ENCODE data around the gene CEACAM5. TPM values are rescaled to one million over a fixed set of nuclear protein-coding genes. Genes with fewer than 3 reads are reported as not detected.

Gene CEACAM5
- polyA plus RNA-seq, 4 donors: 0.04 to 0.40 (median 0.07) TPM

Other genes with a start within 250 kb of the CEACAM5 start
- 1 to 10 TPM in 2 of 4 donors, under 1 TPM in 2; 0.80 to 2.1 (median 1.3) TPM for gene CEACAM21, start 132.5 kb upstream of the CEACAM5 start, polyA plus RNA-seq (ENCODE audit: insufficient read length in 4 of 4)
- under 1 TPM in 1 of 4 donors, not detected in 3; 0.16 TPM for gene CEACAM4, start 81.6 kb upstream of the CEACAM5 start, polyA plus RNA-seq (ENCODE audit: insufficient read length in 4 of 4)
- not detected for gene CEACAM7, start 20.4 kb upstream of the CEACAM5 start, polyA plus RNA-seq (ENCODE audit: insufficient read length in 4 of 4)
- gene CEACAM6, start 46.9 kb downstream of the CEACAM5 start, polyA plus RNA-seq (ENCODE audit: insufficient read length in 4 of 4): under 1 TPM; 0.12 to 0.34 (median 0.14) TPM
- under 1 TPM in 1 of 4 donors, not detected in 3; 0.06 TPM for gene CEACAM3, start 88.0 kb downstream of the CEACAM5 start, polyA plus RNA-seq (ENCODE audit: insufficient read length in 4 of 4)
- under 1 TPM in 1 of 4 donors, not detected in 3; 0.08 TPM for gene LYPD4, start 136.1 kb downstream of the CEACAM5 start, polyA plus RNA-seq (ENCODE audit: insufficient read length in 4 of 4)
- under 1 TPM in 1 of 4 donors, not detected in 3; 0.19 TPM for gene DMRTC2, start 136.4 kb downstream of the CEACAM5 start, polyA plus RNA-seq (ENCODE audit: insufficient read length in 4 of 4)
- gene RPS19, start 151.6 kb downstream of the CEACAM5 start, polyA plus RNA-seq (ENCODE audit: insufficient read length in 4 of 4): 1,000 to 10,000 TPM; 1,099 to 1,885 (median 1,269) TPM
- 1 to 10 TPM; 1.0 to 1.4 (median 1.2) TPM for gene CD79A, start 168.7 kb downstream of the CEACAM5 start, polyA plus RNA-seq (ENCODE audit: insufficient read length in 4 of 4)
- gene ARHGEF1, start 174.6 kb downstream of the CEACAM5 start, polyA plus RNA-seq (ENCODE audit: insufficient read length in 4 of 4): 10 to 100 TPM; 39.1 to 59.6 (median 47.1) TPM
- gene ERFL, start 219.8 kb downstream of the CEACAM5 start, polyA plus RNA-seq (ENCODE audit: insufficient read length in 4 of 4): under 1 TPM in 3 of 4 donors, not detected in 1; 0.08 to 0.12 (median 0.12) TPM

Data from right renal pelvis (tissue), 4 donors.